GM19452 (cell line): ENCODE results near the gene VIM.
"Not testable (repeated sequence)": the region's sequence is repeated elsewhere in the genome, so short reads cannot be mapped to it uniquely, and the experiment has no call there.

Experiments used
- ATAC-seq: cut with Tn5 transposase; IDR thresholded peaks from one replicate; pipeline ENCODE4 v1.9.1; 2021; ENCODE audit not compliant: unreplicated experiment

Gene VIM

DNA sequence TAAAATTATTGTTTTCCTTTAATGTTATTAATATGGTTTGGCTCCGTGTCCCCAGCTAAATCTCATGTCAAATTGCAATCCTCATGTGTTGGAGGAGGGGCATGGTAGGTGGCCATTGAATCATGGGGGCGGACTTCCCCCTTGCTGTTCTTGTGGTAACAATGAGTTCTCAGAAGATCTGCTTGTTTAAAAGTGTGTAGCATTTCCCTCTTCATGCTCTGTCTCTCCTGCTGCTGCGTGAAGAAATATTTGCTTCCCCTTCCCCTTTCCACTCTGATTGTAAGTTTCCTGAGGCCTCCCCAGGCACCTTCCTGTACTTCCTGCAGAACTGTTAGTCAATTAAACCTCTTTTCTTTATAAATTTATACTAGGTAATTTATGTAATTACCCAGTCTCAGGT, 27.5 kb downstream of the VIM start:
- ATAC-seq, result no peak

DNA sequence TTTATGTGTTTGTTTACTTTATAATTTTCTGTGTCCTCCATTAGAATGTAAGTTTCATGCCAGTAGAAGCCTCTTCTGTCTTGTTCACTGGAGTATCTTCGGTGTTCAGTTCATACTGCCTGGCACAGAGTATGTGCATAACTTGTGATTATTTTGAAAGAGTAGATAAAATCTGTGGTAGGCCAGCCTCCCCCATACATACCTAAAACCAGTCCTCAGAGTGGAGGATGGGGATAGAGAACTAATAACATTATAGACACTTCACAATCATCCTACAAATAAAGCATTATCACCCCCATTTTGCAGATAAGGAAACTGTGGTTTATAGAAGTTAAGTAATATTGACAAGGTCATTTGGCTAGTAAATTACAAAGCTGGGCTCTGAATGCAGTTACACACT, 28.0 kb downstream of the VIM start:
- no peak for ATAC-seq

DNA sequence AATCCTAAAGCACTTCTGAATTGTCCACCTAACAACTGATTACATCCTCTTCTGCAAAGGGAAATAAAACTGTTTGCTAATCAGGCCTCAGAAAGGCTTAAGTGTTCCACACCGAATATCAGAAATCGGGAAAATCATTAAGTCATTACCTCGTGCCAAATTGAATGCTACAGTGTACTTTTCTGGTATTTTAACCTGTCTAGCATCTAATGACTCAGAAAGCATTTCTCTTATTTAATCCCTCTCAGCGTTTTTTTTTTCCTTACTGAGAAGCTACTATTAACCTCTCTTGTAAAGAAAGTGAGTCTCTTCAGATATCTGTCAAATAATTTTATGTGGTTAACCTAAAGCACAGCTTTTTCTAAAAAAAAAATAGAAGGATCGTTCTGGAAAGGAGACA, 28.6 kb downstream of the VIM start:
- ATAC-seq, result no peak

DNA sequence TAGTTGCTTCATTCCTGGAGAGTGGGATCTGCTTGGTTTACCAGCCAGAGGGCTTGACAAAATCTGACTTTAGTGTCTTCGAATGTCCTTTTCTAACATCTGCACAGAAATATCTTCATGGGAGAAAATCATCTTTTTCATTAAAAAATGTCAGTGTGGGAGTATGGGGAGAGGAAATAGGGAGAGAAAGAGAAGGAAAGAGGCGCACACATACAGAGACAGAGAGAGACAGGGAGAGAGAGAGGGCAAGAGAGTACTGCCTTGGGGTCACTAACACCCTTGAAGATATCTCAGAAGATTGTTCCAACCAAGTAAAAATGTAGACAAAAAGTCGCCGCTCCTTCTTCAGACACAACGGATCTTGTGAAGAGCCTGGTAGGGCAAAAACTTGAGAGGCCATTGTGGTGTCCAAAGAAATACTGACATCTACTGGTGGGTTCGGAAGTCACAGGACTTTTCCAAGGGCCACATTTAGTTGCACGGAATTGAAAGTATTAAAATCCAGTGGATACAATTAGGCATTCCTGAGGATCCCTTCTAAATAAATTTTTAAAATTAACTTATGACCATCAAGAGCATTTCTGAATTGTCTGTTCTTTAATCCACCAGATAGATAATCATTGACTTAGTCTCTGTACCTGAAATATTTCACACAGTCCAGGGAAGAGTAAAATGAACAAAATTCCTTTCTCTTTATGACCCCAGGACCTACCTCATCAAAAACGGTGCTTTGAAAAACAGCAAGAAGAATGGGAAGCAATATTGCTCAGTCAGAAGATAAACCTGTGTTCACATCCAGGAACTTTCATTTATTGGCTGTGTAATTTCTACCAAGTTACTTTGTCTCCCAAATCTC, 29.7 kb downstream of the VIM start:
- ATAC-seq, result no peak

DNA sequence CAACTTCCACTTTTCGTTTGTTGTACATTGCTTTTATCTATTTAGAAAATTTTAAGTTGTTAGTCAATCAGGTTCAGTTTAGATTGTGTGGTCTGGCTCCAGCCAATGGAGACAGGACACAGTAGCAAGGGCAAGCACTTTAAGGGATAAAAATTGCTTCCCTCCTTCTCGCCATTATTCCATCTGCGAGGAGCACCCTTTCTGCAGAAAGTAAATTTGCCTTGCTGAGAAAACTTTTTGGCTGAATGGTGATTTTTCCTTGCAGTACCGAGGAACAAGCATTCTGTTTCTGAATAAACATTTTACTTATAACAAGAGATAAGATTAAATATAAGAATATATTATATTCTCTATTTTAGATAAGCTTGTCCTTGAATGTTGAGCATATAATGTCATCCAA, 34.5 kb downstream of the VIM start:
- no peak for ATAC-seq

DNA sequence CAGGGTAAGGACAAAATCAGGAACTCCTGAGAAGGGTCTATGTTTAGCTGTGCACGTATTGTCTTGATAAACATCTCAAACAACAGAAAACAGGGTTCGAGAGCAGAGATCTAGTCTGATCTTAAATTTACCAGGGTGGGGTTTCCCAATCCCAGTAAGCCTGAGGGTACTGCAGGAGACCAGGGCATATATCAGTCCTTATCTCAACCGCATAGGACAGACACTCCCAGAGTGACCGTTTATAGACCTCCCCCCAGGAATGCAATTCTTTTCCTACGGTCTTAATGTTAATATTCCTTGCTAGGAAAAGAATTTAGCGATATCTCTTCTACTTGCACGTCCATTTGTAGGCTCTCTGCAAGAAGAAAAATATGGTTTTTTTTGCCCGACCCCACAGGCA, 35.5 kb downstream of the VIM start:
- no peak for ATAC-seq

DNA sequence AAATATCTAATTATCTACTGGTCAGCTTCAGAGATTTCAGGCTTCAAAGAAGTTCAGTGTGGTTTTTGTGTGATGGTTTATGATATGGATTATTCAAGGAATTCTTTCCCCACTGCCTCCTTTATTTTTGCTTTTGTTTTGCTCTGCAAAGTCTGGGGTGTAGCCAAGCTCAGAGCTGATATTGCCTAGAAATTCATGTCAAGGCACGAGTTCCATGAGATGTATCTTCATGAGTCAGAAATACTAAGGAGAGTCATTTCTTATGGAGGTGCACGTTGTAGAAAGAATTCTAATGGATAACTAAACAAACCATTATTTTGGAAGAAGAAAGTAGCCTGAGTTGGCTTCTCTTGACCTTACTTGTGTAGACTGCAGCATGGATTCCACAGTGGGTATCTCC, 37.4 kb downstream of the VIM start:
- ATAC-seq, result no peak

DNA sequence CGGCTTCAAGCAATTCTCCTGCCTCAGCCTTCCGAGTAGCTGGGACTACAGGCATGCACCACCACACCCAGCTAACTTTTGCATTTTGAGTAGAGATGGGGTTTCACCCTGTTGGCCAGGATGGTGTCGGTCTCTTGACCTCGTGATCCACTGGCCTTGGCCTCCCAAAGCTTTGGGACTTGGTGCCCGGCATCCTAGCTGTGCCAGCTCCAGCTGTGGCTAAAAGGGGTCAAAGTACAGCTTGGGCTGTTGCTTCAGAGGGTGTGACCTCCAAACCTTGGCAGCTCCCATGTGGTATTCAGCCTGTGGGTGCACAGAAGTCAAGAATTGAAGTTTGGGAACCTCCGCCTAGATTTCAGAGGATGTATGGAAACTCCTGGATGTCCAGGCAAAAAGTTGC, 38.5 kb downstream of the VIM start:
- ATAC-seq, result not testable (repeated sequence)

DNA sequence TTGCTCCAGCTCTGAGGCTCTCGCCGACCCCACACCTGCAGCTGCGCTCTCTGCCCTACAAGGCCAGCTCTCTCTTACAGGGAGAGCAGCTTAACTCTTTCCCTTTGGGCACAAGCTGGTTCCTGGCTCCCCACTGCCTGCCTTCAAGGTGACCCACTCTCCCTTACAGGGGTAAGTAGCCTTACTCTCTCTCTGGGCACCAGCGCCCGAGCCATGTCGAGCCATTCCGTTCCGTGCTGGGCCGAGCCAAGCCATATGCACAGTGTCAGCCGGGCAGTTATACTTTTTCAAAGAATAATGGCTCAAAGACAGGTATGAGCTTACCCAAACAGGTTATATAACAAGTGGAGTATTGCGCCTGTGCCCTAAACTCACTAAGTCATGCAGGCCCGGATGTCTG, 44.6 kb downstream of the VIM start:
- no peak for ATAC-seq

DNA sequence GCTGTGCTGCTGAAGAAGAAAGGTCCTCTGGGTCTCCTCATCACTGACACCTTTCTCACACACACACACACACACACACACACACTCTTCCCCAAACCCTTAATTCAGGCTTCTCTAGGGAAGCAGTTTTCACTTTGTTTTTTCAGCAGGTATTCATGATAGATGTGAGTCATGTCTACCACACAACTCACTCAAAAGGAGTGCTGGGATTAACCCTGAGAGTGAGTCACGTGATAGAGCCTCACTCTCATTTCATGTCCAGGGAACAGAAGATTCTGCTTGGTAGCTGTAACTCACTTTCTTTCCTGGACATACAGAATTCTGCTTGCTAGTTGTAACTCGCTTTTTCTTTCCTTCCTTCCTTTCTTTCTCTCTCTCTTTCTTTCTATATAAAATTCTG, 45.4 kb downstream of the VIM start:
- no peak for ATAC-seq

DNA sequence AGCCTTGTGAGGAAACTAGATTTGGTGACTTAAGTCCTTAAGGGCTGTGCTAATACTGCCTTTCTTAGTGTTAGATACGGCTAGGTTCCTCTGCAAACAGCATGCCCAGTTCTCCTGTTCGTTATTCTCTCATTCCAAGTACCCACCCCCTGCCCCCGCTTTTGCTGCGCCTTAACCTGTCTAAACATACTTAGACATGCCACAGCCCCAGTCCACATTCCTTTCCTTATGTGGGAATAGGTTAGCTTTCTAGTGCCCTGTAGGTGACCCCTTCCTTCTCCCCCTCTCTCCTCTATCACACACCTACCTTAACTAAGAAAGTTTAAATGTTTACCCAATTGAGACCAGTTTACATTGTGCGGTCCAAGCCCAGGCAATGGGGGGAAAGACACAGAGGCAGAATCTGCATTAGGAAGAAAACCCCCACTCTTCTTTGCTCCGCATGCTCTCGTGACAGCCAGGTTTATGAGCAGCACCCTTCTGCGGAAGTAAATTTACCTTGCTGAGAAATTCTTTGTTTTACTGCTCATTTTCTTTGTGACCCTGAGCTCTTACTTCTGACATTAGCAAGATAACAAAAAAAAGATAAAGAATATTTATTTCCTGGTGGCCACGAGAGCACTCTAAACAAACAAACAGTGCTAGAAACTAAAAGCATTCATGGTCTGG, 48.8 kb downstream of the VIM start:
- ATAC-seq, result no peak

DNA sequence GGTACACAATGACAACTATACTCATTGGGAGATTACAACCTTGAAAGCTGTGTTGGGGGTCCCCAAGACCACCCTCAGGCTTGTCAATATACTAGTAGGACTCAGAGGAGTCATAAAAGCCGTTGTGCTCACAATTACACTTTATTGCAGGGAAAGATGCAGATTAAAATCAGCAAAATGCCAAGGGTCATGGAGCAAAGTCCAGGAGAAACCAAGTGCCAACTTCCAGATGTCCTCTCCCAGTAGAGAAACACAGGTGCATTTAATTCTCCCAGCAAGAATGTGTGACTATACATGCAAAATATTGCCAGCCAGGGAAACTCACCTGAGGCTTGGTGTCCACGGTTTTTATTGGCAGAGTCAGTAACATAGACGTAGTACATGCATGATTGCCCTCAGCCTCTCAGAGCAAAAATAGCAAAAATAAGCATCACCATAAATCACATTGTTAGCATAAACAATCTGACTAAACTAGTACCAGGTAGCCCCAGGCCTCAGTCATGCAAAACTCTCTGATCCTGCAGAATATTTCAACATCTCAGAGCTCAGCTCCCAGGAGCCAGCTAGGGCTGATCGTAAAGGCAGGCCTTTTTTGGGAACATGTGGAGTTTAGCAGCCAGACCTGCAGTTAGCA, 50.7 kb downstream of the VIM start:
- ATAC-seq, result no peak

DNA sequence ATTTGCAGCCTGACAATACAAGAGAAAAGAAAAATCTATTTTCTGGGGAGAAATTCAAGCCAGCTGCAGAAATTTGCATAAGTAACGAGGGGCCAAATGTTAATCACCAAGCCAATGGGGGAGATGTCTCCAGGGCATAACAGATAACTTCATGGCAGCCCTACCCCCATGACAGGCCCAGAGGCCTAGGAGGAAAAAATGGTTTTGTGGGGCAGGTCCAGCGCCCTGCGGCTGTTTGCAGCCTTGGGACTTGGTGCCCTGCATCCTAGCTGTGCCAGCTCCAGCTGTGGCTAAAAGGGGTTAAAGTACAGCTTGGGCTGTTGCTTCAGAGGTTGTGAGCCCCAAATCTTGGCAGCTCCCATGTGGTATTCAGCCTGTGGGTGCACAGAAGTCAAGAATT, 54.3 kb downstream of the VIM start:
- ATAC-seq, result no peak

DNA sequence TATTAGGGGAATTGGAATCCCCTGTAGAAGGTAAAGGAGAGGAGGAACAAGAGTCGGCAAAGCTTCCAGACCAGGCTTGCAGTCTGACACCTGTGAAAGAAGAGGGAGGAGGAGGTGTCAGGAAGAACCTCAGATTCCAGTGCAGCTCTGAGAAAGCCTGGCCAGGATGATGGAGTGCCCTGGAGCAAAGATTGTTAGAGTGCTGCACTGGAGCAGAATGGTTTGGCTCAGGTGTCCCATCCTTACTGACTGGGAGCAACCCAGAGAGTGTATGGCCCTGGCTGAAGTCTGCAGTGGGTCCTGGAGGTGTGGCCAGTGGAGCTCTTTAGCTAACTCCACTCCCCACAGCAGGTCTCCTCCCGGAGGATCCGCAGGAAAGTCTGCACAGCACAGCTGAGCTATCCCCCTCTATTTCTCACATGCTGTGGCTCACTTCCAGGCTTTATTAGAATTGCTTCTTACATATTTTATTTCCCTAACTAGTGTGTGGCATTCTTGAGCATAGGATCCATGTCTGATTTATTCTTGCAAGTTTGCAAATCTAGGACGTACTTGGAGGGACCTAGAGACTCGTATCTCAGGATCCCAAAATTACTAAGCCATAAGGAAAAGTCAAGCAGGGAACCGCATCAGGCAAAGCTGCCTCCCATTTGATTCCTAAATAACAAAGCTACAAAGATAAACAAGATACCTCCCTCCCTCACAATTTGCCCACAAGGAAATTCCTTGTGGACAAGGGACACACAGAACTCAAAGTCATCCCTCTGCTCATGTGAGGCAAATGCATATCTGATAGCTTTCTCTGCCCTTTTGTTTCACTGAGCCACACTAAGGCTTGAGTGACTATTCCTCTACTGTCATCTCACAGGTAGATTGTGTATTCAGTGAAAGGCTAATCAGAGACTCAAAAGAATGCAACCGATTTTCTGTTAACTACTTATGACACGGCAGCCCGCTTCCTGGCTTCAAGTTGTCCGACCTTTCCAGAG, 58.8 kb downstream of the VIM start:
- ATAC-seq, result no peak
